ENCODE results near the gene DVL1.

Gene DVL1

DNA sequence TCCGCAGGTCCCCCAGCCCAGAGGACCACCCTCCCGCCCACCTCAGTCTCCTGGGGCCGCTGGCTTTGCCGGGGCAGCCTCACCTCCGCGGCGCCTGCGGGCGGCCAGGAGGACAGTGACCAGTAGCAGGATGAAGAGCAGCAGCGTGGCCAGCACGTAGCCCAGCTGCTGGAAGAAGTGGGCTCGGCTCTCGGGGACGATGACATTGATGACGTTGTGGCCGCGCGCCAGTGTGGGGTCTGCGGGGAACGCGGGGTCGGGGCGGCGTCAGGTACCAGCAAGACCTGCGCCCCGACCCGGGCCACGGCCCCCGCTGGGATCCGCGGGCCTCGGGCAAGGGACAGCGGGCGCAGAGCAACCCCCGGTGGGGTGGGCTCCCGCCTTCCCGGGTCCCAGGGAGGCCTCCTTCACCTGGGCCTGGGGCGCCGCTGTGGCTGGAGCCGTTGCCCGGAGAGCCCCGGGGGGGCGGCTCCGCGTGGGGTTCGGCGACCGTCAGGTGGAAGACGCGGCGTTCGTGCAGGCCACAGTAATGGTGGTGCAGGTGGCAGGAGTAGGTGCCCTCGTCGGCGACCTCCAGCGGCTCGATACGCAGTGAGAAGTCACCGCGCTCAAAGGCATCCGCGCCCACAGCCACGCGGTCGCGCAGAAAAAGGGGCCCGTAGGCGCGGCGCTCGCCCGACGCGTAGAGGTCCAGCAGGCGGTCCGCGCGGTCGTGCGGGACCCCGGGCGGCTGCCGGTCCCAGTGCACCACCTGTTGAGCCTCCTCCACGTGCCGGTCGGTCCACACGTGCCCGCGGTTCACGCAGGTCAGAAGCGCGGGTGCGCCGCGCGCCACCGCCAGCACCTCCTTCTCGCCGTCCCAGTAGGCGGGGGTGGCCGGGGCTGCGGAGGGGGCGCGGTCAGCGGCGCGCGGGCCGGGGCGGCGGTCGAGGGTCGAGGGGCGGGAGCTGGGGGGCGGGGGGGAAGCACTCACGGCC is 5.3 kb upstream of the DVL1 start:
- no peak for DNase-seq

DNA sequence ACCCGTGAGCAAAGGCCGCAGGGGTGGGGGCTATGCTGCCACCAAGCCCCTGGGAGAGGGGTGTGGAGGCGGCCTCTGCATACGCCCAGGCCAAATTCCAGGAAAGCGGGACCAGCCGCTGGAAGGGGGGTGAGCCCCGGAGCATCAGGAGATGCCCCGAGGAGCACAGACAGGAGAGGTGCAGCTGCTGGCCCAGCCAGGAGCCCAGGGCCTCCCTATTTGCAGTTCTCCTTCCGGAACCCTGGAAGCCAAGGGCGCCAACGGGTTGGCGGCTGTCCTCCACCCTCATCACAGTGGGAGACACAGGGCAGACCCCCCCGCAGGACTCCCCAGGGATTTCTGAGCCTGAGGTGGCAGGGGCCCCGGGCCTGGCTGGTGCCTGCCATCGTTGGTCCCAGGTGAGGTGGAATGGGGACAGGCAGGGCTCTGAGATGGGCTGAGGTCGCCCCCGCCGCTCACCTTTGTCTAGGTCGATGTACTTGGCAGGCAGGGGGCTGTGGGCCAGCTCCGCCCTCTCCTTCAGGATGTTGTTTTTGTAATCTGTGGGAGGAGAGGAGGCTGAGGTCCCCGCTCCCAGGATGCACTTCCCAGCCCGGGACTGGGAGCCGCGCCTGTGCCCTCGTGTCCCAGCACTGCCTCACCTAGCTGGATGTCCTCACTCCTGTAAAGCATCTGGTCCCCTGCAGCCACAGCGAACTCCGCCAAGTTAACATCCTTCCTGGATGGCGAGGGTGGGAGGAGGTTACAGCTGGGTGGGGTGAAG is 4.4 kb upstream of the DVL1 start:
- DNase-seq = no peak

DNA sequence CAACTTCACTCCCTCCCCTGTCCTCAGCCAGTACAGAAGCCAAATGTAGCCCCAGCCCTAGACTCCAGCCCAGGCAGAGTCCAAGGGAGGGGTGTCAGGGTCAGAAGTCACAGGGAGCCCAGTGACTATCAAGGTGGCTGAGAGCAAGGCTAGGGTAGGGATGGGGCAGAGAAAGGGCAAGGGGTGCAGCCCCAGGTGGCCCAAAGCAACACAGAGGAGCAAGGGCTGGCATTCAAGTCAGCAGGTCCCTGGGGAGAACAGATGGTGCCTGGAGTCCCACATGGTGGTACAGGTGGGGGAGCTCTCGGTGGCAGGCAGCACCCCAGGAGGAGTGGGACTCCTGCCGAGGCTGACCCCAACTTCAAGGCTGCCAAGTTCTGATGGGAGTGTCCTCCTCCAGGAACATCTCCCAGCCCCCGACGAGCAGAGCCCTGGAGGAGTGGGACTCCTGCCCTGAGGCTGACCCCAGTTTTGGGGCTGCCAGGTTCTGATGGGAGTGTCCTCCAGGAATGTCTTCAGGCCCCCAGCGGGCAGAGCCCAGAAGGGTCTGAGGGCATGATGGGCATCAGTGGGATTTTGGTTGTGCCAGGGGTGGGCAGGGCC is 3.7 kb upstream of the DVL1 start:
- no peak for DNase-seq

DNA sequence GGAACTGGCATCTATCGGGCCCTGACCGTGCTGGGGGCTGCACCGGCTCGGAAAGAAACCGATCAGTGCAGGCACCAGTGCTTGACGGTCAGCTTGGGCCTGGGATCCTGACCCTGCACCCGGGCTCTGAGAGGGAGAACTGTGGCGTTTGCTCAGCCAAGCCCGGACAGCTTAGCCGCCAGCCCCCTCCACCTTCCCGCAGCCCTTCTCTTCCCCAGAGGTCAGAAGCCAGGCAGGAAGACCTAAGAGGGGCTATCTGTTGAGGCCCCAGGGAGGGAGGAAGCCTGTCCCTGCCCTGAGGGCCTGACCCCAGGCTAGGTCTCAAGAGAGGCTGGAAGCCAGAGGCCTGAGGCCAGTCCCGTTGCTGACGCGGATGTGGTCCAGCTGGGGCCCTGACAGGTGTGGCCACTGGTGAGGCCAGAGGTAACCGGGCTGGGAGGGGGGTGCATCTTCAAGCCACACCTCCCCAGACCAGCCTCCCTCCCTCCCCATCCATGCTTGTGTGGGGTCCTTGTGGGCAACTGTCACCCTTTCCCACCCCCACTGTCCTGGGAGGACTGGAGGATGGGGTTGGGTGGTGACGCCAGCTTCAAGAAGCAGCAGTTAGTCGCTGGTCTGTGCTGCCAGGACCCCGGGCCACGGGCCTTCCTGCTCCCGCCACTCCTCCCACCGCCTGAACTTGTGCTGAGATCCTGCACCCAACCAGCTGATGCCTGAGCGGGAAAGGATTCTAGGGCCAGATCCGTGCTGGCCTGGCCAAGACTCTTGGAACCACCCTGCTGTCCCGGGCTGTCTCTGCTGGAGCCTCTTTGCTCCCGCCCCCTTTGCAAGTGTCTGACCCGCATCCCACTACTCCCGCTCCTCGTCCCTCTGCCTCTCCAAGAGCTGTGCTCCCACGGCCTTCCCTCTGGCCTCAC is 2.6 kb upstream of the DVL1 start:
- no peak for DNase-seq

DNA sequence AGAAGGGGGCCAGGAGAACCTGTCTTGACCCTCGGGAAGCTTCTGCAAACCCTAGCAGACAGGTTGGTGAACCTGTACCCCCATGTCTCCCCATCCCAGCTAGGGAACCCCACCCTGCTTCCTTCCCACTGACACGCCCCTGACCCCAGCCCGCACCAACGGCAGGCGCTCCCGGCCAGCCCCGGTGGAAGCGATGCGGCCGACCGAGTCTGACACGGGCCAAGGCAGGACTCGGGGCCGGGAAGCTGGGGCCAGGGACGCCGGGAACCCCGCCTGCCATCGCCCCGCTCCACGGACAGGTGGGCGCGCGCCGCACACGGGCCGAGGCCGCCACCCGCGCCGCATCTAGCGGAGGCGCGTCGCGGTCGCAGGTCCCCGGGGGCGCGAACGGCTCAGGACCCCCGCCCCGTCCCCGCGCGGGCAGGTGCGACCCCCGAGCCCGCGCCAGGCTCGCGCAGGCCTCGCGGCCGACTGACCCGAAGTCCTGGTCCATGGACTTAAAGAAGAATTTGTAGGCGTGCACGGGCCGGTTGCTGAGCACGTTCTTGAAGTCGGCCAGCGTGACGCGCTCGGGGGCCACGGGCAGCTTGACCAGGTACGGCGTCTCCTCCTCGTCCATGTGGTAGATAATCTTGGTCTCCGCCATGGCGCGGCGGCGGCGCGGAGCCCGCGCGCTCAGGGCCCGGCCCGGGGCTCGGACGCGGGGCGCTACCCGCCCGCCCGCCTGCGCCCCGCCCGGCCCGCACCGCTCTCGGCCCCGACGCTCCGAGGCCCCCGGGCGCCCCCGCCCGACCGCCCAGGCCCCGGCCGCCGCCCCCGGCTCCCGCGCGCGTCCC is 580 bp downstream of the DVL1 start:
- DNase-seq = no peak

DNA sequence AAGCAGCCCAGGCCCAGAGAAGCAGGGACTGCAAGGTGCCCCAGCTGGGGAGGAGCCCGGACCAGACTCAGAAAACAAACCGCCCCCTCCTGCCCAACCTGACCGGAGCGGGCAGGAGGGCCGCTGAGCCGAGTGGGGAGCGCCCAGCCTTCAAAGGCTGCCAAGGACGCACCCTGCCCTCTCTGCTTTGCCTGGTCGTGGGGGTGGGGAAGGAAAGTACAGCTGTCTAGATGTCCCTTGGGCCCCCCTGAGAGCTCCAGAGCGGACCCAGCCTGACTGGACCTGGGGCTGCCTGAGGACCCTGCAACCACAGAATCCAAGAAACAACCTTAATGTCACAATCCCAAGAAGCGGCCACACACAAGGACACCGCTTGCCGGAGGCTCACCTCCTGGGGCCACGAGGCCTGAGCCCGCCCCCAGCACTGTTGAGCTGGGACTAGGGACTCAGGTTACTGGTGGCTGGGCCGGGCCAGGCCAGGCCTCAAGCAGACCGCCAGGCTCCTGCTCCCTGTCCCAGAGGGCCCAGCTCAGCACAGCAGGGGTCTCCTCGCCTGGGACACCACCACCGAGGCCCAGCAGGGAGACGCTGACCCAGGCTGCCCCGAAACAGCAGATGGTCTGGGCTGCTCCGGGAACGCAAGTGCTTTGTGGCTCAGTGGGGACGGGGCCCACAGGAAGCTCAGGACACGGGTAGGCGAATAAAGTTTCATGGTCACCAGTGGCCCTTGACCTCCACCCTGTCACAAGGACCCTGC is 1.4 kb downstream of the DVL1 start:
- DNase-seq = no peak

DNA sequence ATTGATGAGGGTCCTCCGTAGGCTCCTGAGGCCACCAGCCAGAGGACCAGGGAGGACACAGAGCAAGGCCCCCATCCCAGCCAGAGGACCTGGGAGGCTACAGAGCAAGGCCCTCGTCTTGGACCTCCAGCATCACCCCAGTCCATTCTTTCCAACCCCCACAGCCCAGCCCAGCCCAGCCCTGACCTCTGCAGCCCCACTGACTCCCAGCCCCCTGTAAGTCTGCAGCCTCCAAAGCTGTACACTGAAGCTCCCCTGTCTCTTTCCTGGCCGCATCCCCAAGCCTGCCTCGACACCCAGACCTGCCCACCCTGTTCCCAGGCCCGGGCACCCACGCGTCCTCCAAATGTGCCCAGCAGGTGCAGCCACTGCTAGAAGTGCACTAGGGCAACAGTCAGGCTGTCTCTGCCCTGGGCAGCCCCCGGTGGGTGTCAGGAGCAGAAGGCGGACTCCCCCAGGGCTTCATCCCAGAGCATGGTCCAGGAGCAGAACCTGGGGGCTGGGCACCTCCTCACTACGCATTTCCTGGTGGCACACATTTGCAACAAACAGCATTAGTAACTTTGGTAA is 2.1 kb downstream of the DVL1 start:
- DNase-seq = no peak

DNA sequence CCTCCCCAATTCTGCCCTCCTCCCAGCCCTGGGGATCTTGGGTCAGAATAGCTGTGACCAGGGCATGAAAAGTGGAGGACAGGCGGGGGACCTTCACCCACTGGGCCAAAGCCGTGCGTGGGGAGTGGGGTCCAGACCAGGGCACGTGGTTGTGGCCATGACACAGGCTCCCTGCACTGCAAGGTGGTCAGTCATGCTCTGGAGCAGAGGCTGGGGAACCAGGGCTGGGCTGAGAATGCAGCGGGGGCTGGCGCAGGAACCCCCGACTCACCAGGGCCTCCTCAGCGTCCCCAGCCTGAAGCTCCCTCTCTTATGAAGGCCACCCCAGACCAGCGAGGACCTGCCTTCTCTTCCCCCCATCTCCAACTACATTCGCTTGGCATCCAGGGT is 2.7 kb downstream of the DVL1 start:
- no peak for DNase-seq

DNA sequence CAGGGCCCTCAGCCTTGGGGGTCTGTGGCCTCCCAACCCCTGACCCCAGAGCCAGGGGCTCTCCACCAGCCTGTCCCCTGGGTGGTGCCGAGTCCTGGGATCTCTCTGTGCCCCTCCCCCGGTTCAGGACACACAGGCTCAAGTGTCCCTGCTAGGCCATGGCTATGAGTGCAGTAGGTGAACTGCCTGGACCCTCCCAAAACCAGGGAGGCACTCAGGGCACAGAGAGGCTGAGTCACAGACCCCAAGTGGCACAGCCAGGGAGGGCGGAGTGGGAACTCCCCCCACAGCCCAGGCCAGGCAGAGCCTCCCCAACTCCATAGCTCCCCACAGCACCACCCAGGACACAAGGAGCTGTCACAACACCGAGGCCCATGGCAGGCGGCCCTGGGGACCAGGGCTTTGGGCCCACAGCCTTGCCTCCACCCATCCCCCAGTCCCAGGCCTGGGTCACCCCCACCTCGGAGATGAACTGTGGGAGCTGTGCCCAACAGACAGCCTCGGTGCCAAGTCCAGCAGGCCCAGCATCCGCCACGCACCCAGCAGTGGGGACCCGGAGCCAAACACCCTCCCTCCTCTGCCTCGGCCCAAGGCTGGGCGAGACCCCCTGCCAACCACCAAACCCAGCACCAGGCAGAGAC is 3.2 kb downstream of the DVL1 start:
- DNase-seq = no peak

DNA sequence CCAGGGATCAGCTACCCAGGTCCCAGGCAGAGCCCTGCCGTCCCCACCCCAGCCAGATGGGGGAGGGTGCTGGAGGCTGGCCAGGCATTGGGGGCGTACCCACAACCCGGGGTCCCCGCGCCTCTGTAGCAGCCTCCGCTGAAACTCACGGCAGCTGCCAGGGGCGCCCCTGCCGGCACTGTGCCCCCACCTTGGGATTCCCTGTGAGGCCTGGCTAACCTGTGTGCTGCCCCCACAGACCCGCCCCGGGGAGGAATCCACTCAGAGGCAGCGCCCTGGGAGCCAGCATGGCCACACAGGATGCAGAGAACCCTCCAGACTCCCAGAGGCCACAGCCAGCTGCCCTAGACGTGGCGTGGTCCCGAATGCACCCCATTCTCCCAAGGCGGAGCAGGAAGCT is 3.8 kb downstream of the DVL1 start:
- no peak for DNase-seq

DNA sequence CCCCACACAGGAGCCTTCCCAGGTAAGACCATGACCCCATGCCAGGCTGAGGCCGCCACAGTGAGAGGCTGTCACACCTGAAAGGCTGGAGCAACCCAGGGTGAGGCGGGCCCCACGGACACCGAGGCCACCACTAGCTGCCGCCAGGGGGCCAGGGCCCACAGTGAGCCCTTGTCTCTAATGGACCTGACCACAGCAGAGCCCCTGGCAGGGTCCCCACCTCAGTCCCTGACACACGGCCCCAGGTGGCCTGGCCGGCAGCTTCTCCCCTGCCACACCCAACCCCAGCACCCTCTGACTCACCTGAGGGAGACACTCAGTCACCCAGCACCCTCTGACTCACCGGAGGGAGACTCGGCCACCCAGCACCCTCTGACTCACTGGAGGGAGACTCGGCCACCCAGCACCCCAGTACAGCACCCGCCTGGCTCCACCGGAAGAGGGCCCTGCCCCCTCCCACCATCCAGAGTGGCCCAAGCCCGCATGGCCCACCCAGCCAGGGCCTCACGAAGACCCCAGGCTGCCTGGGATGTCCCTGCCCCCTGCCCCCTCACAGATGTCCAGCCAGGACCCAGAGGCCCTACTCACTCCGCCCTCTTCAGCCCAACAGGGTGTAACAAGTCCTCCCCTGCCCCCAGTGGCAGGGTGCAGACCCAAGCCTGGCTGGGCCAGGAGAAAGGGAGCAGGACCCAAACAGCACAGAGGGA is 4.4 kb downstream of the DVL1 start:
- DNase-seq = peak in 2 of 4 experiments; percentile 17 to 29

DNA sequence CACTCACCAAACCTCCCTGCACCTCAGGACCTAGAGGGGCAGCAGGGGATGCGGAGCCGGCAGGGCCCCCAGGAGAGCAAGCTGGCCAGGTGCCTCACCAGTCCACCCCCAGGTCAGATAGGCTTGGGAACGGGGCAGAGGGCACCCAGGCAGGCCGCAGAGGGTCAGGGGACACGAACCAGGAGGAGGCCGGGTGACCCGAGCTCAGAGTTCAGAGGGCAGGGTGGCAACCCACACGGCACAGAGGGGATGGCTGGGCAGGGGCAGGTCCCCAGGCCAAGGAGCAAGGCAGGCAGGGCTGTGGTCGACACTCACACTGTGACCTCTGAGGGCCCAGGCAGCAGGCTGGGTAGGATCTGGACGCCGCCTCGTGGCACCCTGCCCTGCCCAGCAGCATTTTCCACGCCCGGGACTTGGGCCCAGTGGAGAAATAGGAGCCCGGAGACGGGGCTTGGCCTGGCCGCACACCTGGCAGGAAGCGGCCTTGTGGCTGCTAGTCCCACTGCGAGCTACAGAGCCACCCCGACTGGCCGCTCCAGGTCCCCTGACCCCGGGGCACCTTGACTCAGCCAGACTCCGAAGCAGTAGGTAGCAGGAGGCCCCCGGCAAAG is 5.3 kb downstream of the DVL1 start:
- DNase-seq = no peak

DNA sequence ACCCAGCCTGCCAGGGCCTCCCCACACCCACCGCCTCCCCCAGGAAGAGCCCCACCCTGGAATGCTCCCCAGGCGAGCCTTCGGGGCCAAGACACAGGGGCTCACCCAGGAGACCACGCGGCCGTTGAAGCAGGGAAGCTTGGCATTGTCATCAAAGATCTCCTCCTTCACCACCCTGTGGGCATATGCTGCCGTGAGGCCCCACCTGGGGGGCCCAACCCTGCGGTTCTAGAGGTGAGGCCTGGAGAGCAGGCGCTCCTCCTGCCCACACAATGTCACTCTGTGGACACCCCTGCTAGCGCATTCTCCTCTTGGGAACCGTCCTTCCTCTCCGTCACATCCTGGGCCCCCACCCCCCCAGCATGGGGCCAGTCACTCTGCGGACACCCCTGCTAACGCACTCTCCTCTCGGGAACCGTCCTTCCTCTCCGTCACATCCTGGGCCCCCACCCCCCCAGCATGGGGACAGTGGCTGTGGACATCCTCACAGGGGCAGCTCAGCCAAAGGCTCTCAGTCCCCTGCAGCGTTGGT is 6.6 kb downstream of the DVL1 start:
- DNase-seq = no peak

DNA sequence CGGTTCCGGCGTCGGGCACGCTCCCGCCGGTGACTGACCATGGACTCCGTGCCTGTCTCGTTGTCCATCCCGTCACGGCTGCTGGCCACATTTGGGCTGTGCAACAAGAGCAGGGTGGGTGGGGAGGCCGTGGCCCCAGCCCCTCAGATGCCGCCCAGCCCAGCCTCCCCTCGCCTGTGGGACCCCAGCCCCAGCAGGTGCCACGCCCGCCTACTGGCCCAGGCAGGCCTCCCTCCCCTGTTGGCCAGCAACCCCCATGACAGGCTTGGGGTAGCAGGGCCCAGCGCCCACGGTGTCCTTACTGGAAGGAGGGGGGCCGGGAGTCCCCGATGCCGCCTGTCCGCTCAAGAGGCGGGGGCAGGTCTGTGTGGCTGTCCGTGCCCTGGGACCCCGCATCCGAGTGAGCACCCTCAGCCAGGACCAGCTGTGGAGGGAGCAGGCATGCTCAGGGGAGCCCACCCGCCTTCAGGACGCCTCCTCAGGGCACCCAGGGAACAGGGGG is 7.1 kb downstream of the DVL1 start:
- no peak for DNase-seq

DNA sequence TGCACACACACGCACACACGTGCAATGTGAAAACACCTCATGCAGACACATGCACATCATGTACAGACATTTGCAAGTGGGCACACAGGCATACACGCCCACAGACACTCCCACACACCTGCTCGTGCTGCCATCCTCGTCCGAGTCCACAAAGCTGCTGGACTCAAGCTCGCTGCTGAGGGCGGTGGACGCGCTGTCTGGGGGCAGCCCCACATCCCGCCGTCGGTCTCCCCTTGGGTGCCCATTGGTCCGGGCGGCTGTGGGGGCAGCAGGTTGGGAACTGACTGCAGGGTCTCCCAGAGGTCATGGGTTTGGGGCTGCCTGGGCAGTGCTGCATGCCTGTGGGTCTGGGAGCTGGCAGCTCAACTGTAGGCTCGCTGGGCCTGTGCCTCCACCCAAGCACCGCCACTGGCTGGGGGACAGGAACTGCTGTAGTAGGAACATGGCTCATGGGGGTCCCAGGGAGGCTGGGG is 7.6 kb downstream of the DVL1 start:
- DNase-seq = no peak

DNA sequence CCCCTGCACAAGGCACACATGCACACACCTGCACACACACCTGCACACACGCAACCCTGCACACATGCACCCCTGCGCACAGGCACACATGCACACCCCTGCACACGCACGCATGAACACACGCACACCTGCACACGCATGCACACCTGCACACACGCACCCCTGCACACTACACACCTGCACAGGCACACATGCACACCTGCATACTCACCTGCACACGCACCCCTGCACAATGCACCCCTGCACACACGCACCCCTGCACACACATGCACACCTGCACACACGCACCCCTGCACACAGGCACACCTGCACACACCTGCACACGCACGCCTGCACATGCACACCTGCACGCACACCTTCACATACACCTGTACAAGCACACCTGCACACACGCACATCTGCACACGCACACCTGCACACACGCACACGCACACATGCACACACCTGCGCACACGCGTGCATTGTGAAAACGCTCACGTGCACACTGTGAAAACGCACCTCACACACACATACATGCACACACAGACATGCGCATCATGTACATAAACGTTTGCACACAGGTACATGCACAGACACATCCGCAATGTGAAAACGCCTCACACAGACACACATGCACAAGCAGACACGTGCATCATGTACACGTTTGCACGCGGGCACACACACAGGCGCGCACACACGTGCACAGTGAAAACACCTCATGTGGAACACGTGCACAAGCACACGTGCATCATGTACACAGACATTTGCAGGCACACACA is 8.2 kb downstream of the DVL1 start:
- no peak for DNase-seq

DNA sequence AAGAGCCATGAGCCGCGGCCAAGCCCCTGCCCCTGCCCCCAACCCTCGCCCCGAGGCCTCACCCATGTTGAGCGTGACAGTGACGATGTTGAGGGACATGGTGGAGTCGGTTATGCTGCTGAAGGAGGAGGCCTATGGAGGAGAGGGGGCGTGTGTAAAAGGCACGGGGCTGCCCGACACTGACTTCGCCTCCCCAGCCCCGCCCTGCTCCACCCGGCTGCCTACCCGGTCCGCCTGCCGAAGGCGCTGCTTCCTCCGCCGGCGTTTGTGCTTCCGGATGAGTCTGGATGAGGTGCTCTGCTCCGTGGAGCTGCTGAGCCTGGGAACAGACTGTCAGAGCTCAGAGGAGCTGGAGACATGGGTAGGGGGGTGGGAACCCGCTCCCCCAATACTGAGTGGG is 9.0 kb downstream of the DVL1 start:
- no peak for DNase-seq
